Adipocyte (in vitro differentiated cells): Measurements from ENCODE around the gene CDC25B.
A peak's percentile ranks its signal among the peaks of the same experiment; 100 is the strongest.

ENCODE experiments used
- DNase-seq: peaks from one replicate; pipeline ENCODE4 v3.0.0-alpha.2; 2015; ENCODE audit warnings: low read depth
- H3K27me3 ChIP-seq: replicated peaks from 2 replicates; pipeline ENCODE4 v1.7.0; 2013; ENCODE audit warnings: mild to moderate bottlenecking, low read length, moderate library complexity; ENCODE audit not compliant: control insufficient read depth, insufficient read depth
- H3K36me3 ChIP-seq: 2 replicates; pipeline ENCODE4 v1.7.0; 2013; ENCODE audit warnings: low read length, mild to moderate bottlenecking, moderate library complexity; ENCODE audit not compliant: control insufficient read depth, insufficient read depth, severe bottlenecking
- H3K4me1 ChIP-seq: 2 replicates; pipeline ENCODE4 v1.7.0; 2013; ENCODE audit warnings: mild to moderate bottlenecking, low read length, moderate library complexity; ENCODE audit not compliant: control insufficient read depth, insufficient read depth
- H3K4me3 ChIP-seq: 2 replicates; pipeline ENCODE4 v1.7.0; 2013; ENCODE audit warnings: mild to moderate bottlenecking, low read length, moderate library complexity
- H3K9ac ChIP-seq: 2 replicates; pipeline ENCODE4 v1.7.0; 2013; ENCODE audit warnings: mild to moderate bottlenecking, low read length, moderate library complexity
- H3K9me3 ChIP-seq: 2 replicates; pipeline ENCODE4 v1.7.0; 2013; ENCODE audit warnings: mild to moderate bottlenecking, low read length, moderate library complexity; ENCODE audit not compliant: control insufficient read depth

The CDC25B gene

DNA sequence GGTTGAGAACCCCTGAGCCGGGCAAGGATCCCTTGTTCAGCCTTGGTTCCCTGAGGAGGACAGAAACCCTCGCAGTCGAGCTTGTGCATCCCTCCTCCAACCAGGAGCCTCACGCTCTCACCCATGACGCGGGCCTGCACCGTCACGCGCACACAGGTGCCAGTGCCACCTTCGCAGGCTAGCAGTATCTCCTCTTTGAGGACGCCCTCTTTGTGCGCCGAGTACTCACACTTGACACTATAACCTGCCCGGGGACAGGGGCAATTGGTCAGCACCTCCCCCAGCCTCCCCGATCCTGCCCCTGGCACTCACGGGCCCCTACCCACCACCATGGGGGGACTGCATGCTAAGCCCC, 41.9 kb upstream of the CDC25B start:
- no peak overlapping the region for H3K4me3 ChIP-seq
- DNase-seq, result no peak
- peaks cover 9% of the 10 kb centered on the region for H3K36me3 ChIP-seq
- no peaks in the 10 kb centered on the region for H3K9me3 ChIP-seq
- peaks cover 29% of the 10 kb centered on the region for H3K4me1 ChIP-seq
- H3K9ac ChIP-seq, result peak overlapping the region; percentile 34
- no peaks in the 10 kb centered on the region for H3K27me3 ChIP-seq

DNA sequence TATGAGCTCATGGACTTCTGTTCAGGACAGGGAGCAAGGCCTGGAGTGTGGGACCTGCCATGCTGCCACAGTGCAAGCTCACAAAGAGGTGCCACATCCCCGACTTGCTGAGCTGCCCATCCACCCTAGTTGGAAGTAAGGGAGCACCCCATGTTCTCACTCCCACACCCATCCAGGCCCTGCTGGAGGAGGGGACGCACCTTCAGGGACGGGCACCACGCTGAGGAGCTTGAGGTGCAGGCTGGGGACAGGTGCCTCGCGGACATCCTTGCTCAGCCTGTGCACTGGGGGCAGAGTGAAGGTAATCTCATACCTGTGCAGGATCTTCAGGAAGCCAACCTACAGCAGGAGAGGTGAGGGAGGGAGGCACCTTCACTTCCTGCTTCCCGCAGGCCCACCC, 40.8 kb upstream of the CDC25B start:
- H3K36me3 ChIP-seq, result peaks cover 9% of the 10 kb centered on the region
- H3K4me1 ChIP-seq, result peaks cover 33% of the 10 kb centered on the region
- no peaks in the 10 kb centered on the region for H3K9me3 ChIP-seq
- no peak overlapping the region for H3K9ac ChIP-seq
- no peak for DNase-seq
- no peak overlapping the region for H3K4me3 ChIP-seq
- no peaks in the 10 kb centered on the region for H3K27me3 ChIP-seq

DNA sequence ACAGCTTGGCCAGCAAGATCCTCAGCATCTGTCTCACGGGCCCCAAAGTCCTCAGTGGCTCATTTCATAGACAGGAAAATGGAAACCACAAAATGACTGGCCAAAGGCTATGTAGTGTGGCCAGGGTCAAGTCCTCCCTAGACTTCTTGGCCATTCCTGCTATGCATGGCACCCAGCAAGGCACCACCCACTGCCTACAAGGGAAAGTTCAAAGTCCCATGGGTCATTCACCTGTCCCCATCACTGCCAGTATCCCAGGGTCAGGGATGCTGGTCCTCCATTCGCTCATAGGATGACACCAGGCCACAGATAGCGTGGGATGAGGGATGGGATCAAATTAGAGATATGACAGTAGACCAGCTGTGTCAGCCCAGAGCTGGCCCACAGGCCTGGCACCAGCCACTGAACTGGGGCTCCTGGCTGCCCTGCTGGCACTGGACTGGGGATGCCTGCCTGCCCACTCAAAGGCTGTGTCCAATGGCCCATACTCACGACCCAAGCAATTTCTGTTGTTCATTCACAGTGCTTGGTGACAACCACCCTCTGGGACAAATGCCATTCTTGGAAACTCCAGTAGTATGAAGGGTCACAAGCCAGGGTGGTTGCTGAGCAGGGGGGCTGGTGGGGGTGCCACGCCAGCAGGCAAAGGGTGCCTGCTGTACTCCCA, 40.2 kb upstream of the CDC25B start:
- no peak for DNase-seq
- Histone ChIP-seq H3K27me3 (no peaks in the 10 kb centered on the region), H3K9ac (no peak overlapping the region), H3K36me3 (peaks cover 9% of the 10 kb centered on the region), H3K4me1 (peaks cover 33% of the 10 kb centered on the region), H3K4me3 (no peak overlapping the region), H3K9me3 (no peaks in the 10 kb centered on the region)

DNA sequence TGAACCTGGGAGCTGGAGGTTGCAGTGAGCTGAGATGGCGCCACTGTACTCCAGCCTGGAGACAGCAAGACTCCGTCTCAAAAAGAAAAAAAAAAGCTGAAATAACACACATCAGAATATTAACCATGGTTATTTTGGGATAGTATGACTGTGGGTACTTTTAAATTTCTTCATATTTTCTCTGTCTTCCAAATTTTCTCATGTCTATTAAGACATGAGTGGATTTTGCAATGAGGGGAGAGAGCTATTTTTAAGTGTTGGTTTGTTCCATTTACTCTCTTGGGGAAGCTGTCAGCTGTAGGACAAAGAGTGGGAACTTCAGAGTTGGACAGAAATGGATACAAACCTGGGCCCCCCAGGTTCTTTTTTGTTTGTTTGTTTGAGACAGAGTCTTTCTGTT, 38.8 kb upstream of the CDC25B start:
- H3K4me3 ChIP-seq, result no peak overlapping the region
- peaks cover 33% of the 10 kb centered on the region for H3K4me1 ChIP-seq
- no peaks in the 10 kb centered on the region for H3K9me3 ChIP-seq
- peaks cover 13% of the 10 kb centered on the region for H3K36me3 ChIP-seq
- no peak overlapping the region for H3K9ac ChIP-seq
- no peak for DNase-seq
- no peaks in the 10 kb centered on the region for H3K27me3 ChIP-seq

DNA sequence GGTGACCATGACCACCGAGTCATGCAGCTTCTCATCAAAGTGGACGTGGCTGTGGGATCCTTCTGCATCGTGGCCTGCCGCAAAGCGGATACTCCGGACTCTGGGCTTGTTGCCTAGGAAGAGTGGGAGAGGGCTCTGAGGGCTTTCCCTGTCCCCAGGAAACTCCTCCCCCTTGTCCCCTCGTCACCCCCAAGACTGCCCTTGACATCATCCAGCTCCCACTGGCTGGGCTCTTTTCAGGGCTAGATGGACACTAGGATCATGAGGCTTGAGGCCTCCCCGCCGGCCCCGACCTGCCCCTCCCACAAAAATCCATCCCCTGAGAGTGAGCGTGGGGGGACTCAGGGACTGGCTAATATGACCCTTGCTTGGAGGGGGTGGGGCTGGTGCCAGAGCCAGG, 37.5 kb upstream of the CDC25B start:
- DNase-seq, result no peak
- Histone ChIP-seq H3K36me3 (peaks cover 13% of the 10 kb centered on the region), H3K4me3 (no peak overlapping the region)

GRCh38 chr20:3759316-3759823, 36.7 kb upstream of the CDC25B start:
- H3K9ac ChIP-seq, result no peak overlapping the region
- H3K36me3 ChIP-seq, result peaks cover 13% of the 10 kb centered on the region
- DNase-seq, result no peak
- H3K4me3 ChIP-seq, result no peak overlapping the region
- H3K4me1 ChIP-seq, result peaks cover 42% of the 10 kb centered on the region
- no peaks in the 10 kb centered on the region for H3K27me3 ChIP-seq
- no peaks in the 10 kb centered on the region for H3K9me3 ChIP-seq

More for the DNA sequence above, 37.5 kb upstream of the CDC25B start:
- Histone ChIP-seq H3K9ac (no peak overlapping the region), H3K27me3 (no peaks in the 10 kb centered on the region), H3K9me3 (no peaks in the 10 kb centered on the region), H3K4me1 (peaks cover 34% of the 10 kb centered on the region)

DNA sequence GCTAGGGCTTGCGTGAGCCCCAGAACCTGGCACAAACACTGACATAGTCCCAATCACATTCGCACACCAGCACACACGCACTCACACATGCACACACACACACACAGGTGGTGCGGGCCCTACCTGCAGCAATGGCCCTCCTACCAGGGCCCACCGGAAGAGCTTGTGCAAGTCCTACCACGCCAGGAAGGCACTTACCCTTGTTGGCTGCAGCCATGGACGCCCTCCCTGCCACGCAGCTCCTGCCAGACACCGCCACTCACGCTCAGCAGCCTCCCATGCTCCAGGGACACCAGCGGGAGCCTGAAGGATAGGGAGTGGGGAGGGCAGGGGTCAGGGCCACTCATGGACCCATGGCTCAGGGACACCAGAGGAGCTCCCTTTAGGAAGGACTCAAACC, 36.2 kb upstream of the CDC25B start:
- Histone ChIP-seq H3K27me3 (no peaks in the 10 kb centered on the region), H3K9me3 (no peaks in the 10 kb centered on the region), H3K4me3 (no peak overlapping the region), H3K9ac (no peak overlapping the region), H3K4me1 (peaks cover 47% of the 10 kb centered on the region), H3K36me3 (peaks cover 12% of the 10 kb centered on the region)
- no peak for DNase-seq

GRCh38 chr20:3760655-3761348, 35.3 kb upstream of the CDC25B start:
- DNase-seq, result no peak
- H3K4me3 ChIP-seq, result no peak overlapping the region
- peaks cover 54% of the 10 kb centered on the region for H3K4me1 ChIP-seq
- no peaks in the 10 kb centered on the region for H3K27me3 ChIP-seq
- no peak overlapping the region for H3K9ac ChIP-seq
- no peaks in the 10 kb centered on the region for H3K9me3 ChIP-seq
- peaks cover 4% of the 10 kb centered on the region for H3K36me3 ChIP-seq

DNA sequence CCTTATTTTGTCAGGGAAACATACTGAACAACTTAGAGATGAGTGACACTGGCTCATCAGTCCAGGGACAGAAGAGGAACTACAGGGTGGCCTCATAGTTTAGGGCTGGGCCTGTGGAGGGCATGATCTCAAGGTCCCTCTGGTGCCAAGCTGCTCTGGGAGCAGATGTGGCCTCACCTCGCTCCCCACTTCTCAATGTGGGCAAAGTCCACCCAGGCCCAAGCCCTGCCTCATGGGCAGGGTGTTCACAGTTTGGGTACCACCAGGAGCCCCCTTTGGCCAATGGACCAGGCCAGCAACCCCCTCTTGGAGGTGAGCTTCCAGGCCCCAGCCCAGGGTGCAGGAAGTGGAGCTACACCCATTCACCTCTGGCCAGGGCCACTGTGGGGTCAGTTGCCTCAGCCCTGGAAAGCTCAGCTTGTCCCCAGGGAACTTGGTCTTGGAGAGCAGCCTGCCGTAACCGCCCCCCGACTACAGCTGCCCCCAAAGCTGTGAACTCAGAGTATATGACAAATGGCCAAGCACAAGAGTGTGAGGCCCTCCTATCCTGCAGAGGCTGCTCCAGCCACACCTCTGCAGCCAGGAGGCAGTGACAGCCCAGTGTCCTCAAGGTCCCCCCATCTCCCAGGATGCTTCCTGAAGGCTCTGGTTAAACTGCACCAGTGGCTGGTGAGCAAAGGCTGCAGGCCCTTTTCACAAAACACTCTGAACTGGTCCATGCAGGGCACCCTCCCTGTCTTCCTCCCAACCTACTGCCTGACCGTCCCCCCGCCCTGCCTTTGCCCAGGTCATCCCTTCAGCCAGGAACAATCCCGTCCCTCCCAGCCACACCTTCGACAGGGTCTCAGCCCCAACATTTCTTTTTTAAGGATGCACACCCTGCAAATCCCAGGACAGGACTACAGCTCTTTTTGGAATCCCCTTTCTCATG, 32.2 kb upstream of the CDC25B start:
- no peak for DNase-seq
- H3K36me3 ChIP-seq, result peaks cover 4% of the 10 kb centered on the region
- peaks cover 57% of the 10 kb centered on the region for H3K4me1 ChIP-seq
- no peaks in the 10 kb centered on the region for H3K9me3 ChIP-seq
- no peak overlapping the region for H3K4me3 ChIP-seq
- no peaks in the 10 kb centered on the region for H3K27me3 ChIP-seq
- H3K9ac ChIP-seq, result no peak overlapping the region

GRCh38 chr20:3764659-3765058, 31.5 kb upstream of the CDC25B start:
- Histone ChIP-seq H3K4me3 (no peak overlapping the region), H3K9ac (peak overlapping the region; percentile 86), H3K36me3 (peaks cover 4% of the 10 kb centered on the region), H3K4me1 (peaks cover 53% of the 10 kb centered on the region), H3K27me3 (no peaks in the 10 kb centered on the region), H3K9me3 (no peaks in the 10 kb centered on the region)
- DNase-seq, result no peak
